ENCODE results near the gene UBE2Z. TPM values are rescaled to one million over a fixed set of nuclear protein-coding genes. Genes with fewer than 3 reads are reported as not detected.

UBE2Z gene
- total and polyA plus RNA-seq, 2 of the 13 experiments (the other 11 are each of a cell fraction or from before 2014, with no cell fraction given), result 63.2 to 122 TPM

DNA sequence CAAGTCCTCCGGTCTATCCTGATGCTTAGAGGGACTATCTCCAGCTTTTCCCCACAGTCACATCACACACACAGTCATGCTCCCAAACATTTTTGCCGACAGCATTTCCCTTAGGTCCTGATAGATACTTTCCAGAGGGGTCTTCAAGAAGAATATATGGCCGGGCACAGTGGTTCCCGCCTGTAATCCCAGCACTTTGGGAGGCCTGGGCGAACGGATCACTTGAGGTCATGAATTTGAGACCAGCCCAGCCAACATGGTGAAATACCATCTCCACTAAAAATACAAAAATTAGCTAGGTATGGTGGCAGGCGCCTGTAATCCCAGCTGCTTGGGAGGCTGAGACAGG is 64.5 kb downstream of the UBE2Z start (continued):
- 0 out of 2 replicates have a peak, but pooled peaks have one; percentile 32 for TF ChIP-seq NR2C2 (CRISPR knock-in tag; IDR thresholded peaks at IDR 0.05; ENCODE audit: borderline replicate concordance)
- no peak for TF ChIP-seq CCDC6 (CRISPR knock-in tag; IDR thresholded peaks at IDR 0.05)
- TF ChIP-seq ZNF746 (CRISPR knock-in tag; IDR thresholded peaks at IDR 0.05), result no peak; the same call in 1 of the 2 replicates
- no peak for TF ChIP-seq ZNF205 (CRISPR knock-in tag; IDR thresholded peaks at IDR 0.05)
- no peak for TF ChIP-seq ZNF234 (CRISPR knock-in tag; conservative IDR thresholded peaks at IDR 0.05)
- TF ChIP-seq SNRNP70 (IDR thresholded peaks at IDR 0.05; ENCODE audit: low read depth, low read length), result no peak
- 0 out of 2 replicates have a peak, but pooled peaks have one; percentile 58 for TF ChIP-seq ZC3H4 (CRISPR knock-in tag; IDR thresholded peaks at IDR 0.05; ENCODE audit: borderline replicate concordance)
- no peak for TF ChIP-seq ZNF441 (CRISPR knock-in tag; IDR thresholded peaks at IDR 0.05; ENCODE audit: borderline replicate concordance)
- no peak for TF ChIP-seq SRSF9 (IDR thresholded peaks at IDR 0.05; ENCODE audit: borderline replicate concordance, insufficient read depth, low read depth, low read length, poor library complexity, severe bottlenecking)
- no peak for TF ChIP-seq NR3C1 (CRISPR knock-in tag; IDR thresholded peaks at IDR 0.05)
- TF ChIP-seq NCOA1 (CRISPR knock-in tag; IDR thresholded peaks at IDR 0.05), result no peak
- TF ChIP-seq ZNF354B (CRISPR knock-in tag; IDR thresholded peaks at IDR 0.05), result 0 out of 2 replicates have a peak, but pooled peaks have one; percentile 17
- no peak for TF ChIP-seq ZNF850 (CRISPR knock-in tag; conservative IDR thresholded peaks at IDR 0.05)
- TF ChIP-seq KAT2B (IDR thresholded peaks at IDR 0.05; ENCODE audit: borderline replicate concordance, low read depth, low read length), result no peak
- no peak for TF ChIP-seq ZNF570 (CRISPR knock-in tag; IDR thresholded peaks at IDR 0.05; ENCODE audit: borderline replicate concordance)
- TF ChIP-seq ZMYM2 (CRISPR knock-in tag; IDR thresholded peaks at IDR 0.05), result no peak
- TF ChIP-seq ZNF772 (CRISPR knock-in tag; IDR thresholded peaks at IDR 0.05), result peak; percentile 63; the same call in 1 of the 2 replicates
- TF ChIP-seq CBX1 (IDR thresholded peaks at IDR 0.05; ENCODE audit: low read depth), result no peak
- TF ChIP-seq NAIF1 (CRISPR knock-in tag; IDR thresholded peaks at IDR 0.05; ENCODE audit: borderline replicate concordance), result no peak
- TF ChIP-seq, protein P1, sequence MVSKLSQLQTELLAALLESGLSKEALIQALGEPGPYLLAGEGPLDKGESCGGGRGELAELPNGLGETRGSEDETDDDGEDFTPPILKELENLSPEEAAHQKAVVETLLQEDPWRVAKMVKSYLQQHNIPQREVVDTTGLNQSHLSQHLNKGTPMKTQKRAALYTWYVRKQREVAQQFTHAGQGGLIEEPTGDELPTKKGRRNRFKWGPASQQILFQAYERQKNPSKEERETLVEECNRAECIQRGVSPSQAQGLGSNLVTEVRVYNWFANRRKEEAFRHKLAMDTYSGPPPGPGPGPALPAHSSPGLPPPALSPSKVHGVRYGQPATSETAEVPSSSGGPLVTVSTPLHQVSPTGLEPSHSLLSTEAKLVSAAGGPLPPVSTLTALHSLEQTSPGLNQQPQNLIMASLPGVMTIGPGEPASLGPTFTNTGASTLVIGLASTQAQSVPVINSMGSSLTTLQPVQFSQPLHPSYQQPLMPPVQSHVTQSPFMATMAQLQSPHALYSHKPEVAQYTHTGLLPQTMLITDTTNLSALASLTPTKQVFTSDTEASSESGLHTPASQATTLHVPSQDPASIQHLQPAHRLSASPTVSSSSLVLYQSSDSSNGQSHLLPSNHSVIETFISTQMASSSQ (IDR thresholded peaks at IDR 0.05; ENCODE audit: low read depth), result no peak
- TF ChIP-seq, protein P1 (CRISPR knock-in tag; IDR thresholded peaks at IDR 0.05; ENCODE audit: borderline replicate concordance), result no peak; the same call in 1 of the 2 replicates
- TF ChIP-seq, protein P2, sequence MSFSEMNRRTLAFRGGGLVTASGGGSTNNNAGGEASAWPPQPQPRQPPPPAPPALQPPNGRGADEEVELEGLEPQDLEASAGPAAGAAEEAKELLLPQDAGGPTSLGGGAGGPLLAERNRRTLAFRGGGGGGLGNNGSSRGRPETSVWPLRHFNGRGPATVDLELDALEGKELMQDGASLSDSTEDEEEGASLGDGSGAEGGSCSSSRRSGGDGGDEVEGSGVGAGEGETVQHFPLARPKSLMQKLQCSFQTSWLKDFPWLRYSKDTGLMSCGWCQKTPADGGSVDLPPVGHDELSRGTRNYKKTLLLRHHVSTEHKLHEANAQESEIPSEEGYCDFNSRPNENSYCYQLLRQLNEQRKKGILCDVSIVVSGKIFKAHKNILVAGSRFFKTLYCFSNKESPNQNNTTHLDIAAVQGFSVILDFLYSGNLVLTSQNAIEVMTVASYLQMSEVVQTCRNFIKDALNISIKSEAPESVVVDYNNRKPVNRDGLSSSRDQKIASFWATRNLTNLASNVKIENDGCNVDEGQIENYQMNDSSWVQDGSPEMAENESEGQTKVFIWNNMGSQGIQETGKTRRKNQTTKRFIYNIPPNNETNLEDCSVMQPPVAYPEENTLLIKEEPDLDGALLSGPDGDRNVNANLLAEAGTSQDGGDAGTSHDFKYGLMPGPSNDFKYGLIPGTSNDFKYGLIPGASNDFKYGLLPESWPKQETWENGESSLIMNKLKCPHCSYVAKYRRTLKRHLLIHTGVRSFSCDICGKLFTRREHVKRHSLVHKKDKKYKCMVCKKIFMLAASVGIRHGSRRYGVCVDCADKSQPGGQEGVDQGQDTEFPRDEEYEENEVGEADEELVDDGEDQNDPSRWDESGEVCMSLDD (CRISPR knock-in tag; IDR thresholded peaks at IDR 0.05; ENCODE audit: borderline replicate concordance), result no peak
- TF ChIP-seq ARNTL (CRISPR knock-in tag; IDR thresholded peaks at IDR 0.05), result no peak
- 0 out of 2 replicates have a peak, but pooled peaks have one; percentile 1 for TF ChIP-seq IRF2 (CRISPR knock-in tag; IDR thresholded peaks at IDR 0.05)
- TF ChIP-seq ZFP1 (CRISPR knock-in tag; IDR thresholded peaks at IDR 0.05), result no peak
- TF ChIP-seq GZF1 (CRISPR knock-in tag; IDR thresholded peaks at IDR 0.05), result no peak
- TF ChIP-seq SIX1 (CRISPR knock-in tag; IDR thresholded peaks at IDR 0.05; ENCODE audit: borderline replicate concordance), result no peak

Data from HepG2 (cell line).